ENCODE measurements around the gene RNF208.

- TF ChIP-seq POLR2AphosphoS5 (IDR thresholded peaks at IDR 0.05; ENCODE audit: insufficient read depth, low read depth, low read length): no peak
- no peak for TF ChIP-seq CTCF (IDR thresholded peaks at IDR 0.05; ENCODE audit: extremely low read depth in 1 of 2, insufficient read depth in 1 of 2, low read depth in 1 of 2, low read length in 2 of 2)
- TF ChIP-seq POLR2A (IDR thresholded peaks at IDR 0.05; ENCODE audit: low read depth, low read length): no peak
- TF ChIP-seq MYC (IDR thresholded peaks at IDR 0.05; ENCODE audit: low read depth, low read length): no peak
- no peak for TF ChIP-seq MAX (IDR thresholded peaks at IDR 0.05; ENCODE audit: insufficient read depth, insufficient read length)
- no peak for TF ChIP-seq EZH2 (IDR thresholded peaks at IDR 0.05; ENCODE audit: borderline replicate concordance, low read depth, low read length, severe bottlenecking)
- no peak for TF ChIP-seq GATA2 (IDR thresholded peaks at IDR 0.05; ENCODE audit: insufficient read depth, insufficient read length, low read depth, low read length)
These were observed 19.6 kb upstream of the RNF208 start for GRCh38 chr9:137241490-137242268.

All from endothelial cell of umbilical vein (primary cell).